Measurements from ENCODE around the gene SENP5. TPM values are rescaled to one million over a fixed set of nuclear protein-coding genes. Genes with fewer than 3 reads are reported as not detected.

SENP5 gene
- 38.7 and 40.6 TPM in 2 replicates for total RNA-seq

DNA sequence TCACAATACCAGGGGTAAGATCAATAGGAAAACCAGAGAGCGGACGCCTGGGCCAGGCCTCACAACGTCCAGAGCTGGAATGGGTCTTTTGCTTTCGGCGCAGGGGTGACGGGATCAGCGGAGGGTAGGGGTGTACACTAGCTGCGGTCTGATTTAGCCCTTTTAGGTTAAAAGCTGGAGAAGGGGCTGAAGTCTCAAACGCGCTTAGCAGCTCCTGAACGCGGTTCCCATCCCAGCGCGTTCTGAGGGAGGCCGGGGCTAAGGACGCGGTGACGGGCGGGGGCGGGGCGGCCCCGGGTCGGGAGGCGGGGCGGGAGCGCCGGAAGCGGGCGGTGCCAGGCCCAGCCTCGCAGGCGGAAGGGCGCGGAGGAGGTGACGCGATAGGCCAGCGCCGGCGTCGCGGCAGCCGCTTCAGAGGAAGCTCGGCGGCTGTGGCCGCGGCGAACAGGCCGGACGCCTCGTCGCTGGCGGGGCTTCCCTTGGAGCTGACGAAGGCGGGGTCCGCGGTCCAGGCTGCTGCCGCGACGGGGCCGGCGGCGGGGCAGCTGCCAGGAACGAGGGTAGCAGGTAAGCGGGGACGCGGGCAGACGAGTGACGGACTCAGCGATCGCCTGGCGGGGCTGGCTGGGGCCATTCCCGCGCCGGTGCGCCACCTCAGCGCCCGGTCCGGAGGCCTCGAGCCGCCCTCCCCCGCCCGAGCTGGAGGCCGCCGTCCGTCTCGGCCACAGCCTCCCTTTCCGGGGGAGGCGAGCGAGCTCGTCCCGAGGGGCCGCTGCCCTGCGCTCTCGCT lies at the start of gene SENP5:
Gene SENP5 (plus strand): TSS at position 414 of the 790 bp plus-strand sequence. CDS start 17,262 bp downstream, outside the sequence.

DNA sequence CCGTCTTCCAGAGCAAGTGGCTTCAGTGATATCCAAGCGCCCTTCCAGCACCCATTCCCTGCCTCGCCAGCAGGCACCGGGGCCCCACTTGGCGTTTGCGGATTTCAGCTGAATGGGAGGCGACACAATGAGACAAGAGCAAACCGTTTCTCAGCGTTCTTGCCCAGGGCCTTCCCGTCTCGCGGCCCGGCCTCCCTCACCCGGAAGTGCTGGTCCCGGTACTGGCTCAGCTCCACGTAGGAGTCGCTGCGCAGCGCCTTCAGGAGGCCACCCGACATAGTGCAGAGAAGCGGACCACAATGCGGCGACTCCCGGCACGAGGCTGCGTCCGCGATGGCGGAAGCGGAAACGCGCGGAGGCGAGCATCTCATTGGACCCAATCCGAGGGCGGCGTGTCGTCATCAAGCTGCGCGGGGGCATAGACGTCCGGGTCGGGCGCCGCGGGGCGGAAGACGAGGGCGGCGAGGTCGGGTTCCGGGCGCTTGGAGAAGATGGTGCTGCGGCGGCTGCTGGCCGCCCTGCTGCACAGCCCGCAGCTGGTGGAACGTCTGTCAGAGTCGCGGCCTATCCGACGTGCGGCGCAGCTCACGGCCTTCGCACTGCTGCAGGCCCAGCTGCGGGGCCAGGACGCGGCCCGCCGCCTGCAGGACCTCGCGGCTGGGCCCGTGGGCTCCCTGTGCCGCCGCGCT lies 74.7 kb downstream of the SENP5 start, which contains the start of gene NCBP2:
Gene NCBP2 (minus strand): TSS at position 303 of the 689 bp plus-strand sequence. CDS start 25 bp downstream, at position 278.

DNA sequence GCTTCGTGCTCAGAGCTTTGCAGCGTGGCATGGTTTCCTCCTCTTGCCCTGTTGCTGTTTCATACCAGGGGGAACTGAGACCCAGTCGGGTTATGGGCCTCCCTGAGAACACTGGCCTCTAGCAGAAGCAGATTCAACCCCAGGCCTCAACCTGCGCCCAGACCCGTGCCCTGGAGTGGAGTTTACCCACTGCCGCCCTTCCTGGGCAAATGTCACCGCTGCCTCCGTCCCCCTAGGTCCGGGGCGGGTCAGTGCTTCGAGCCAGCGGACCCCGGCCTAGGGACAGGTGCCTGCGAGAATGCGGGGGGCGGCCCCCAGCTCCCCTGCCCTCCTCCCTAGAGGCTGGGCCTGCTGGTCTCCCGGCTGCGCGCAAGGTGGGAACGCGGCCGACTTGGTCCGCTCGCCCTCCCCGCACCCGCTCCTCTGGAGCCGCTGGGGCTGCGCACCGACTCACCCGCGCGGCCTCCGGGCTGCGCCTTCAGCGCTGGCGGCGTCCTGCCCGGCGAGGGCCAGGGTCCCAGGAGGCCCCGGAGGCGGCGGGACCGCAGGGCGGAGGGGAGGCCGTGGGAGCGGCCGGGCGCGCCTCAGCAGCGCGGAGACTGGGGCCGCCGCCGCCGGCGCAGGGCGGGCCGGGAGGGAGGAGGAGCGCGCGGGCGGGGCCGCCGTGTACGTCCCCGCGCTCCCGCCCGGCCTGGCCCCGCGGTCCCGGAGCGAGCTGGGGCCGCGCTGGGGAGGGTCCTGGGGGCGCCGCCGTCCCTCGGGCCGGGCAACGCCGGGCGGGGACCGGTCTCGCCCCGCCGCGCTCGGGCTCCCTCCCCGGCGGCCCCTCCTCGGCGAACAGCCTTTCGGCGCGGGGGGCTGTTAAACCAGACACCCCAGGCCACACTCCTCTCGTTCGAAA lies 100.8 kb downstream of the SENP5 start, which contains the start of gene PIGZ:
Gene PIGZ (minus strand): TSS at position 601 of the 901 bp plus-strand sequence. CDS start 16,802 bp downstream, outside the sequence.

Other genes starting within 250 kb of the SENP5 start
- gene NRROS, start 228.2 kb upstream of the SENP5 start, total RNA-seq, result 7.3 and 8.5 TPM in 2 replicates
- 8.5 and 10.6 TPM in 2 replicates for gene CEP19, start 155.7 kb upstream of the SENP5 start, total RNA-seq
- 46.7 and 50.5 TPM in 2 replicates for gene PIGX, start 155.5 kb upstream of the SENP5 start, total RNA-seq
- gene PAK2, start 128.1 kb upstream of the SENP5 start, total RNA-seq, result 82.7 and 92.3 TPM in 2 replicates
- gene NCBP2, start 74.6 kb downstream of the SENP5 start, total RNA-seq, result 52.3 and 70.2 TPM in 2 replicates
- 2.7 and 3.1 TPM in 2 replicates for gene PIGZ, start 100.9 kb downstream of the SENP5 start, total RNA-seq
- gene MELTF, start 161.9 kb downstream of the SENP5 start, total RNA-seq, result 0.60 and 1.2 TPM in 2 replicates